Osteocyte (in vitro differentiated cells): ENCODE results near the gene SFTPB. TPM values are rescaled to one million over a fixed set of nuclear protein-coding genes. Genes with fewer than 3 reads are reported as not detected.

Experiments
- DNase-seq: peaks from one replicate; pipeline ENCODE4 v3.0.0; 2021; ENCODE audit warnings: mixed read lengths; ENCODE audit not compliant: unreplicated experiment; ENCODE audit errors: extremely low spot score
- H3K27ac Mint-ChIP-seq: one replicate; pipeline ENCODE4 v1.8.0; 2021; ENCODE audit warnings: mild to moderate bottlenecking, mixed read lengths; ENCODE audit not compliant: unreplicated experiment
- H3K27me3 Mint-ChIP-seq: one replicate; pipeline ENCODE4 v1.8.0; 2021; ENCODE audit warnings: mixed read lengths; ENCODE audit not compliant: unreplicated experiment
- H3K36me3 Mint-ChIP-seq: one replicate; pipeline ENCODE4 v1.8.0; 2021; ENCODE audit warnings: mixed read lengths; ENCODE audit not compliant: unreplicated experiment
- H3K4me1 Mint-ChIP-seq: one replicate; pipeline ENCODE4 v1.8.0; 2021; ENCODE audit warnings: mixed read lengths; ENCODE audit not compliant: unreplicated experiment
- H3K4me3 Mint-ChIP-seq: one replicate; pipeline ENCODE4 v1.8.0; 2021; ENCODE audit warnings: mild to moderate bottlenecking, moderate library complexity, mixed read lengths; ENCODE audit not compliant: unreplicated experiment
- H3K9me3 Mint-ChIP-seq: one replicate; pipeline ENCODE4 v1.8.0; 2021; ENCODE audit warnings: mixed read lengths; ENCODE audit not compliant: unreplicated experiment
- total RNA-seq: library from RNA; stranded (reverse); gene quantifications from 2 replicates; pipeline ENCODE4 v1.2.1, GENCODE V29; 2021
- TF ChIP-seq, protein P1 (sequence below): fragments of 200-600 bp; sonication (generic); IDR thresholded peaks from 2 replicates; pipeline ENCODE4 v1.5.0; 2021; ENCODE audit warnings: antibody characterized with exemption, mild to moderate bottlenecking, moderate library complexity

The SFTPB gene
- total RNA-seq, 1 donor from 2014 or later: not detected

DNA sequence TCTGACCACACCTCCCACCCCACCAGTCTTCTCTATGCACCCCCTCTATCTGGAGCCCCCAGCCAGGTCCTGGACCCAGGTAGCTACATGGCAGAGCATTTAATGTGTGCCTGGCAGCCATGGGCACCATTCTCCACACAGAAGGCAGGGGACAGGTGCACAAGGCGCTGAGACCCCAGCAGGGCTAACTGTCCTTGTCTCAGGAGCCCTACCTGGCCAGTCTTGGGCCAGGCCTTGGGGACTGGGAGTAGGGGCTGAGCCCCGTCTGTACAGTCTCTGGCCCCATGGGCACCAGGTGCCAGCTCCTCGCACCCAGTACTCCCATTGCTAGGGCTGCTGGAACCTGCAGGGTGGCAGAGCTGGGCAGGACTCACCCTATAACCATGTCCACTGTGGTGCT is 29.1 kb upstream of the SFTPB start:
- Mint-ChIP-seq H3K4me3 (no peak overlapping the region), H3K36me3 (no peaks in the 10 kb centered on the region), H3K9me3 (no peaks in the 10 kb centered on the region), H3K4me1 (peaks cover 9% of the 10 kb centered on the region), H3K27me3 (no peaks in the 10 kb centered on the region), H3K27ac (no peak overlapping the region)
- TF ChIP-seq, protein P1, sequence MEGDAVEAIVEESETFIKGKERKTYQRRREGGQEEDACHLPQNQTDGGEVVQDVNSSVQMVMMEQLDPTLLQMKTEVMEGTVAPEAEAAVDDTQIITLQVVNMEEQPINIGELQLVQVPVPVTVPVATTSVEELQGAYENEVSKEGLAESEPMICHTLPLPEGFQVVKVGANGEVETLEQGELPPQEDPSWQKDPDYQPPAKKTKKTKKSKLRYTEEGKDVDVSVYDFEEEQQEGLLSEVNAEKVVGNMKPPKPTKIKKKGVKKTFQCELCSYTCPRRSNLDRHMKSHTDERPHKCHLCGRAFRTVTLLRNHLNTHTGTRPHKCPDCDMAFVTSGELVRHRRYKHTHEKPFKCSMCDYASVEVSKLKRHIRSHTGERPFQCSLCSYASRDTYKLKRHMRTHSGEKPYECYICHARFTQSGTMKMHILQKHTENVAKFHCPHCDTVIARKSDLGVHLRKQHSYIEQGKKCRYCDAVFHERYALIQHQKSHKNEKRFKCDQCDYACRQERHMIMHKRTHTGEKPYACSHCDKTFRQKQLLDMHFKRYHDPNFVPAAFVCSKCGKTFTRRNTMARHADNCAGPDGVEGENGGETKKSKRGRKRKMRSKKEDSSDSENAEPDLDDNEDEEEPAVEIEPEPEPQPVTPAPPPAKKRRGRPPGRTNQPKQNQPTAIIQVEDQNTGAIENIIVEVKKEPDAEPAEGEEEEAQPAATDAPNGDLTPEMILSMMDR: no peak
- DNase-seq: no peak

DNA sequence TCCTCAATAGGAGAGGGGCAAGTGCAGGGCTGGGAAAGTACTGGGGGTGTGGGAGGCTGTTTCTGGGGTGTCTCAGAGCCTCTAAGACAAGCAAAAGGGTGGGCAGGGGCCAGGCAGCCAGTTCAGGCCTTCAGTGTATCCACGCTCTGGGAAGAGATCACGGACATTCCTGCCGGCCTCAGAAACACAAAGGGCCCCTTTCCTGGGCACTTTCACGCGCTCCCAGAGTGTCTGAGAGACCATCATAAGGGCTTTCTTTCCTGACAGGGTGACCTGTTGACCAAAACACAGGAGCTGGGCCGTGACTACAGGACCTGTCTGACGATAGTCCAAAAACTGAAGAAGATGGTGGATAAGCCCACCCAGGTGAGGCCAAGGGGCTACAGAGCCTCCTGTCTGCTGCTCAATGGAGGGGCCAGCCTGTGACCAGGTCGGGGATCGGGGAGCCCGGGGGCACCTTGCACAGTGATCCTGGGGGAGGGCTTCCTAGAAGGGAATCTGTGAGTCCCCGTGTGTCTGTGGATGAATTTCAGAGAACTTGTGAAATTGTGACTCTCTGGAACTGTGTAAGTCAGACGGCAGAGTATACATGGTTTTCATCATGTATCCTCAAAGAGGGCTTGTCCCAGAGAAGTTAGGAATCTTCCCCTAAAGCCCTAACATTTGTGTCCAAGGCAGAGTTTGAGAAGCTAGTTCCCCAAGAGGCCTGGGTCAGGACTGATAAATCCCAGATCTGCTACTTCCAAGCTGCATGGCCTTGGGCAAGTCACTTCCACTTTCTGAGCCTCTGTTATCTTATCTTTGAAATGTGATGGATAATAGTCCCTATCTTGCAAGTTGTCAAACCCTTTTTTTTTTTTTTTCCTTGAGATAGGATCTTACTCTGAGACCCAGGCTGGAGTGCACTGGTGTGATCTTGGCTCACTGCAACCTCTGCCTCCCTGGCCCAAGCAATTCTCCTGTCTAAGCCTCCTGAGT is 28.0 kb upstream of the SFTPB start:
- TF ChIP-seq, protein P1: no peak
- H3K36me3 Mint-ChIP-seq: no peaks in the 10 kb centered on the region
- no peak for DNase-seq
- no peak overlapping the region for H3K27ac Mint-ChIP-seq
- no peaks in the 10 kb centered on the region for H3K9me3 Mint-ChIP-seq
- no peak overlapping the region for H3K4me3 Mint-ChIP-seq
- peaks cover 2% of the 10 kb centered on the region for H3K4me1 Mint-ChIP-seq
- no peaks in the 10 kb centered on the region for H3K27me3 Mint-ChIP-seq

GRCh38 chr2:85695121-85695520 is 27.1 kb upstream of the SFTPB start:
- H3K27ac Mint-ChIP-seq: no peak overlapping the region
- no peaks in the 10 kb centered on the region for H3K36me3 Mint-ChIP-seq
- peaks cover 2% of the 10 kb centered on the region for H3K4me1 Mint-ChIP-seq
- H3K27me3 Mint-ChIP-seq: no peaks in the 10 kb centered on the region
- DNase-seq: peak; percentile 78
- no peaks in the 10 kb centered on the region for H3K9me3 Mint-ChIP-seq
- TF ChIP-seq, protein P1: no peak
- no peak overlapping the region for H3K4me3 Mint-ChIP-seq

DNA sequence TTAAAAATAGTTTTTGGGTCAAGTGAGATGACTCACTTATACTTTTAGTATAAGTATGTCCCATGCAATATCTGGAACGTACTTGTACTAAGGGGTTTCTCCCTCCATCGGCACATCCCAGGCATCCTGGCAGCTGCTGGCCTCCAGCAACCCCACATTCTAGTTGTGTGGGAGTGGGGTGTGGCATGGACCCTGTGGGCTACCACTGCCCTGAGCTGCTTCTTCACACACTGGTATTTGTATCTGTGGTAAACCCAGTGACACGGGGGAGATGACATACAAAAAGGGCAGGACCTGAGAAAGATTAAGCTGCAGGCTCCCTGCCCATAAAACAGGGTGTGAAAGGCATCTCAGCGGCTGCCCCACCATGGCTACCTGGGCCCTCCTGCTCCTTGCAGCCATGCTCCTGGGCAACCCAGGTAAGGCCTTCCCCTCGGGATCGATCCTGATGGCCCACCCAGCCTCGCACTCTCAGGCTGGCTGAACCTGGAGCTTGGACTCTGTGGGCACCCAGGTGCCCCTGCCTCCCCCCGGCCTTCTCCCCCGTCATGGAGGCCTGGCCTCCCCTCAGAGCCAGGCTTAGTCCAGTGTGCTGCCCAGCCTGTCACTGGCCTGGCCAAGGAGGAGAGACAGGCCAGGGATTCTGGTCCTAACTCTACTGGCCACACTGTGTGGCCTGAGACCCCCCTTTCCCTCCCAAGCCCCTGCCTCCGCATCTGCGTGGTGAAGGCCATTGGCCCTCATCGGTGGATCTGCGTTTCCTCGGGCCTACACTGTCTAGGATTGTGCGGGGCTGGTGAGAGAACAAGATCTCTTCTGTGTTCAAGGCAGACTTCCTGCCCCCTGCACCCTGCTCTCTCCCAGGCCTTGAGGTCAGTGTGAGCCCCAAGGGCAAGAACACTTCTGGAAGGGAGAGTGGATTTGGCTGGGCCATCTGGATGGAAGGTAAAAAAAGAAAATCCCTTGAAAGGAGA is 26.3 kb upstream of the SFTPB start, which contains the start of gene GNLY:
TSS of gene GNLY (plus strand) at position 307 of the 974 bp plus-strand sequence. CDS start at position 368, 61 bp downstream.
- TF ChIP-seq, protein P1: no peak
- Mint-ChIP-seq H3K4me3 (no peak within 1 kb of the TSS), H3K9me3 (no peaks in the 10 kb centered on the region), H3K36me3 (no peaks in the 10 kb centered on the region), H3K27me3 (peaks cover 1% of the 10 kb centered on the region), H3K27ac (no peak within 1 kb of the TSS), H3K4me1 (peaks cover 2% of the 10 kb centered on the region)
- DNase-seq: peak; percentile 78
